Omental fat pad (tissue), 4 donors: ENCODE results near the gene ASTN2. TPM values are rescaled to one million over a fixed set of nuclear protein-coding genes. Genes with fewer than 3 reads are reported as not detected.
"Not testable (repeated sequence)": the region's sequence is repeated elsewhere in the genome, so short reads cannot be mapped to it uniquely, and the experiment has no call there.

Experiments
- ATAC-seq: fragments of 150-250 bp; one replicate; pipeline ENCODE4 v1.9.1; 2016; ENCODE audit warnings: mild to moderate bottlenecking, moderate library complexity; ENCODE audit not compliant: low FRiP score
- DNase-seq: peaks from one replicate; pipeline ENCODE4 v3.0.0-alpha.2; 2019; ENCODE audit warnings: low spot score
- CTCF ChIP-seq, 3 donors: fragments of 450-650 bp; IDR thresholded peaks; one replicate each; pipeline ENCODE4 v1.5.1; 2016 to 2017; ENCODE audit warnings: antibody characterized with exemption in 3 of 3, mild to moderate bottlenecking in 3 of 3, moderate library complexity in 2 of 3
- total RNA-seq, 4 donors: library from RNA; depleted of rRNA; stranded (reverse); fragments of >200 nt; gene quantifications; one replicate each; pipeline ENCODE4 v1.1.0, GENCODE V29; 2016

The ASTN2 gene
- total RNA-seq, 4 donors from 2014 or later, result 1.1 to 8.4 (median 3.6) TPM

GRCh38 chr9:116459576-116459975, 955.3 kb downstream of the ASTN2 start:
- DNase-seq, result no peak
- no peak for TF ChIP-seq CTCF (IDR thresholded peaks at IDR 0.05)
- no peak for ATAC-seq

GRCh38 chr9:116456490-116457088, 958.3 kb downstream of the ASTN2 start:
- DNase-seq (no peak), ATAC-seq (no peak)
- no peak for TF ChIP-seq CTCF (IDR thresholded peaks at IDR 0.05)

- DNase-seq, ATAC-seq: not testable (repeated sequence)
These were observed 960.3 kb downstream of the ASTN2 start for GRCh38 chr9:116454539-116454938.

GRCh38 chr9:116453785-116454184, 961.1 kb downstream of the ASTN2 start:
- DNase-seq (no peak), ATAC-seq (no peak)
- TF ChIP-seq CTCF (IDR thresholded peaks at IDR 0.05), result no peak

GRCh38 chr9:116452634-116453033, 962.2 kb downstream of the ASTN2 start:
- no peak for TF ChIP-seq CTCF (IDR thresholded peaks at IDR 0.05)
- DNase-seq (no peak), ATAC-seq (no peak)

- ATAC-seq, result no peak
- DNase-seq, result no peak
- TF ChIP-seq CTCF (IDR thresholded peaks at IDR 0.05), result no peak
These were observed 962.6 kb downstream of the ASTN2 start for GRCh38 chr9:116452227-116452626.

GRCh38 chr9:116451500-116452115, 963.2 kb downstream of the ASTN2 start:
- ATAC-seq, result no peak
- no peak for TF ChIP-seq CTCF (IDR thresholded peaks at IDR 0.05)

More at GRCh38 chr9:116451500-116452115, 963.2 kb downstream of the ASTN2 start:
- no peak for DNase-seq
